NCI-H187 (cell line): ENCODE measurements around the gene SSUH2.

Experiments used
- DNase-seq, 2 experiments: peaks; one replicate each; lab custom pipeline; 2025; lab: John Stamatoyannopoulos, UW

Gene SSUH2

DNA sequence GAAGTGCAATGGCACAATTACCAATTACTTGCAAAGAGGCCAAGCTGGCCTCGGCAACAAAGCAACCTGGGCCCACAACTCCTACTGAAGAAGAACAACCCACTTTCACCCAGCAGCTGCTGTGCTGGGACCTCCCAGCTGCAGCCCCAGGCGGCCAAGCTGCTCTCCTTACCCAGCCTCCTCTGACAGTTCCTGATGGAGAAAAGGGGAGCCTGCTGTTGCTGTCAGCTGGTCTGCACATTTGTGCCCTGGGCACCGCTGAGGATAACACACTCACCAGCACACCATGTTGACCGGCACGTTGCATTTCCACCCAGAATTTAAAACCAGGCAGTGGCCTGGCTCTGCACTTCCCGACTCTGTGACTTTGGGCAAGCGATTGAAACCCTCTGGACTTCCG is 33.6 kb downstream of the SSUH2 start:
- DNase-seq: peak in 1 of 2 experiments; percentile 4

DNA sequence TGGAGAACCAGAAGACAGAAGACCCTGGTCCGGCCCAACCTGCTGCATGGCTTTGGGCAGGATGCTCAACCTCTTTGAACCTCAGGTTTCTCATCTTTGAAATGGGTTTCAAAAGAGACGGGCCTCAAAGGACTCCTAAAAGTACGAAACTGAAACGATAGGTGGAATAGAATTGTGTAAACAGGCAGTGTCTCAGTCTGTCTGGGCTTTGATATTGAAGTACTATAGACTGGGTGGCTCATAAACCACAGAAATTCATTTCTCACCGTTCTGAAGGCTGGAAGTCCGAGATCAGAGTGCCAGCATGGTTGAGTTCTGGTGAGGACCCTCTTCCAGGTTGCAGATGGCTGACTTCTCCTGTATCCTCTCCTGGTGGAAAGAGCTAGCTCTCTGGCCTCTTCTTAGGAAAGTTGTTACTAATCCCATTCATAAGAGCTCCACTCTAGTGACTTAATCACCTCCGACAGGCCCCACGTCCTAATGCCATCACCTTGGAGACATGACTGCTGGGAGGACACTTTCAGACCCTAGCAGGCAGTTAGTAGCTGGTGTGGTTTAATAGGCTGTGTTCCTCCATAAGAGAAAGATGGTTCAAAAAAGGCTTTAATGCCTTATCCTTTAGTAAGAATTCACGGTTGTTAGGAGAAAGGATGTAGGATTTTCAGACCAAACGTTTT is 35.7 kb downstream of the SSUH2 start:
- no peak for DNase-seq

DNA sequence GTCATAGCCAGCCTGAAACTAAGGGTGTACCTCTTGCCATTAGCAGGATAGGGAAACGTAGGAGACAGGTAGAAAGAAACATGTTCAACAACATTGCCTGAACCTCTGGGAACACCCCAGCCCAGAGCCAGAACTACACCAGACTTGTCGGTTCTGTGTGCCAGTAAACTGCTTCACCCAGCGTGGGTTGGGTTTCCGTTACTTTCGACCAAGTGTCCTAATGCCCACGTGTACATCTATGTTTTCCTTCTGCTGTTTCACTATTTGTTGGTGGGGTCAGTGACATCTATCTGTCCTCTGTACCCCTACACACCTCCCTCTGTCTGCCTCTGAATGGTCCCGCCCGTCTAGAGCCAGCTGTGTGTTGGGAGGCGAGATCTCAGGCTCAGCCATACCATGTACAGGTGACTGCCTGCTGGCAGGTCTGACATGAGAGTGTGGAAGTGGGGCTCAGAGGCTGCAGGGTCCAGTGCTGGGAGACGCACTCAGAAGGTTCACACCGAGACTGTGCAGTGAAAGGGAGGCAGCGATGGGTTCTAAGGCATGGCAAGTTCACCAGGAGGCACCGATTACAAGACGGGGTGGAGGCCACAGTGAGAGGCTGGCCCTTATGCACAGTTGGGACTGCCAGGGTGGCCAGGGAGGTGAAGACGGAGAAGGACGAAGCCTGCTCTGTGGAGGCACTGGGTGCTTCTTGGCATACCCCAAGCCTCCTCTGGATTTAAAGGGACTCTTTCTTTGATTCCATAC is 36.4 kb downstream of the SSUH2 start:
- no peak for DNase-seq

DNA sequence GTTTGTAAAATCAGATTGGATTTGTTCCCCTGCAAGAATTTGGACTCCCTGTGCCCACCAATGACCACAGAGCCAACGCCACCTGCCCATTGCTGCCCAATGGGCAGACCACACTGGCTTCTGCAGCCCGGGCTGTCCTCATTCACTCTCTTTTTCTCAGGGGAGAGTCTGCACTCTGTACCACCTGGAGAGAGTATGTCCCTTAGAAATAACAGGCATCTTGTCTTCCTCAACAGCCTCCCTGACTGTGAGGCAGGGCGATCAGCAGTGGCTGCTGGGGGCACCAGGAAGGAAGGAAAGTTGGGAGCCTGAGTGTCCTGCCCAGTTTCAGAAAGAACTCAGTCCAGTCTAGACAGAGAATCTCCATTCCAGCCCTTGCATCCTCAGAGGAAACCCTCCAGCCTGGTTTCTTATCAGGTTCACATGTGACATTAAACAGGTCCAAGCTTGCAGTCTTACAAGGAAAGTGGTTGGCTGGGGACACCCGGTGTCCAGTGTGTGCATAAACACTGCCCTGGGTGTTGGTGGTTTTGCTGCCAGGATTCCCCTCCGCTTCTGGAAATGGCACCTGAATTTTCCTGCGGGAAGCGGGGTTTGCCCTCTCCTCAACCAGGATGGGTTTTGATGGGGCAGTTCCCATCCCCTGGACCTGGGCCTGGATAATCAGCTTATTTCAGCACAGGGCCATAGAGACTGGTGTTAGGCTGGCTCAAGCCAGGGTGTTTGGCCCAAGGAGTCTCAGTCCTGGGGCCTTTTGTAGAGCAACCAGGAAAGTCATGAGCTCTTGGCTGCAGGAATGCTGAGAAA is 37.2 kb downstream of the SSUH2 start:
- DNase-seq: no peak

DNA sequence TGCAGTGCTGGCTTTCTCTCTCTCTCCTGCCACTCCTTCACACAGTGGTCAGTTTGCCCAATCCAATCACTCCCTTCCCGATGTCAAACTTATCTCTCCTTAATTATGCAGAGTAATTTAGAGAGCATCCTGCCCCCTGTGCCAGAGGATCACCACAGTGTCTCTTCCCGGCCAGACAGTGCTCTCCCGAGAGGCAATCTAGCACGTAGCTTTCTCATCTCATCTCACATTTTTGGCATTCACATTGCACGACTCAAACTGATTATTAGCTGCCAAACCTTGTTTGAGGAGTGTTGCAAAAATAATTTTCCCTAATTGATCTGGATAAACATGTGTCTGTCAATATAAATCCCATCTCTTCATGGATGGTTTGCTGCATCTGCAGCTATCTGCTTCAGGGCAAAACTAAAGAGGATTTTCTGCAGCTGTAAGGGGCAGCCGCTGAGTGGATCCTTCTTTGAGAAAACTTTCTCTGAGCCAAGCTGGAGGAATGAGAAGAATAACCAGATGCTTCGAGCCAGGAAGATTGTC is 37.8 kb downstream of the SSUH2 start:
- no peak for DNase-seq

DNA sequence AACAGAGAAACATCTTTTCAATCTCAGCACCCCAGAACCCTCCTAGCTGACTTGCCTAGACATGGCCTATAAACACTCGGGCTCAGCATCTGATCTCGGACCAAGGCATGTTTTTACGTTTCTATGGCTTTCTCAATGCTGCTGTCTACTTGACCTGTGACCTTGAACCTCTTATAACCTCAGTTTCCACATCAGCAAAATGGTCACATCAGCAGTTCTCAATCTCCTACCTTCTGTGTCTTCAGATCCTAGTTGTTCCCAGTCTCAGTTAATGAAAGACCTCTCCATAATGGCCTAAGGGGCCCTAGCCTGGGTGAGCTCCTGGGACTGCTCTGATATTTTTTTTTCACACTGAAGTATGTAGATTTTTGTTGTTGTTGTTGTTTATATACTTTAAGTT is 39.6 kb downstream of the SSUH2 start:
- DNase-seq: no peak

DNA sequence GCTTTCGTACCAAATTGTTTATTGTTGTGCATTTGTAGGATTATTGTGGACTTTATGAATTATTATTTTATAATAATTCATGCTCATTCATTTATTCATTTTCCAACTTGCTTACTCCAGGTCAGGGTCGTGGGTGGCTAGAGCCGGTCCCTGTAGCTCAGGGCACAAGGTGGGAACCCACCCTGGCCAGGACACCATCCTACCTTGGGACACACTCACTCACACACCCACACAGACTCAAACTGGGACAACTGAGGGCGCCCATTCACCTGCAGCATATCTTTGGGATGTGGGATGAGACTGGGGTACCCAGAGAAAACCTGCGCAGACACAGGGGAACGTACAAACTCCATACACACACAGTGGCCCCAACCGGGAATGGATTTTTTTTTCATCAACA is 40.6 kb downstream of the SSUH2 start:
- DNase-seq: no peak

DNA sequence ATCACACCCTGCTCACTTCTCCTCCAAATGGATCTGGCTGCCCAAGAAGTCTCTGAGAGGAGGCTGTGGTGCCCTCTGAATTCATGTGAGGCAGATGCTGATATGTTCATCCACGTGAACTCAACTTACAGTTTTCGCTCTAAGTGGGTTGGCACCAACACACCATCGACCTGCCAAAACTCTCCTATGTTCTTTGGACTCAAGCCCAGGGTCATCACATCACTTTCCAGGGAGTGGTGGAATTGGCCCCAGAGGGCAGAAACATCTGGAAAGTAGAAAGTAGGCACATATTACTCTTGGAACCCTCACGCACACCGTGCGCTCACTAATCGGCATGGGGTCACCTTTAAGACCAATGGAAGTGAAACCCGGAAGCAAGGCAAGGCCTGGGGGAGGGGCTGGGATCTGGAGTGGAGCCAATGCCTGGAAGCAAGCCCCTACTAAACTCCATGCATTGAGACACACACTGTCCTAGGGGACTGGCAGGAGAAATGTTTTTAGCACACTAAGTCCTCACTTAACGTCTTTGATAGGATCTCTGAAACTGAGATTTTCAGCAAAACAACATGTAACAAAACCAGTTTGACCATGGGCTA is 41.4 kb downstream of the SSUH2 start:
- DNase-seq: no peak

DNA sequence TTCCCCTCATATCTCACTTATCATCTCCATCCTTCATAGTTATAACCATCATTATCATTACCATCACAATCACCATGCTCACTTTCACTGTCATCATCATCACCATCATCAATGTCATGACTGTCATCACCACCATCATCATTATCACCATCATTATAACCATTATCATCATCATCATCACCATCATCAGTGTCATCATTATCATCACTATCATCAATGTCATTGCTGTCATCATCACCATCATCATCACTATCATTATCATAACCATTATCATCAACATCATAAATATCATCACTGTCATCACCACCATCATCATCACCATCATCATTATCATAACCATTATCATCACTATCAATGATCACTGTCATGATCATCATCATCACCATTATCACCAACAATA is 44.1 kb downstream of the SSUH2 start:
- no peak for DNase-seq

DNA sequence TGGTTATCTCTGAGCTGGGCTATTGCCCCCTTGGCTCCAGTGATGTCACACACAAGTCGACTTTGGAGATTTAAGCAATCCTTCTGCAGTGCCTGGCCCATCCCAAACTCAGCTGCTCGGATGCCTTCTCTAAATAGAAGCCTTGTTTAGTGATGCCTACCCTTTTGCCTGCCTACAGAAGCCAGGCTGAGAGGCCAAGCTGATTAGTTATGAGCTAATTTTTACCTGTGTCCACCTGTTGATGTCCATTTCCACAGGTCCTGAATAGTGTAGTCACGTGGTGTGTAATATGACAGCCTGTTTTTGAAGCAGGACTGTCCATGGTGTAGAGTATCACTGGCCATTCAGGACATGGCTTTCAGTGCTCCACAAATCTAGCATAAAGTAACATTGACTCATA is 45.5 kb downstream of the SSUH2 start:
- no peak for DNase-seq

DNA sequence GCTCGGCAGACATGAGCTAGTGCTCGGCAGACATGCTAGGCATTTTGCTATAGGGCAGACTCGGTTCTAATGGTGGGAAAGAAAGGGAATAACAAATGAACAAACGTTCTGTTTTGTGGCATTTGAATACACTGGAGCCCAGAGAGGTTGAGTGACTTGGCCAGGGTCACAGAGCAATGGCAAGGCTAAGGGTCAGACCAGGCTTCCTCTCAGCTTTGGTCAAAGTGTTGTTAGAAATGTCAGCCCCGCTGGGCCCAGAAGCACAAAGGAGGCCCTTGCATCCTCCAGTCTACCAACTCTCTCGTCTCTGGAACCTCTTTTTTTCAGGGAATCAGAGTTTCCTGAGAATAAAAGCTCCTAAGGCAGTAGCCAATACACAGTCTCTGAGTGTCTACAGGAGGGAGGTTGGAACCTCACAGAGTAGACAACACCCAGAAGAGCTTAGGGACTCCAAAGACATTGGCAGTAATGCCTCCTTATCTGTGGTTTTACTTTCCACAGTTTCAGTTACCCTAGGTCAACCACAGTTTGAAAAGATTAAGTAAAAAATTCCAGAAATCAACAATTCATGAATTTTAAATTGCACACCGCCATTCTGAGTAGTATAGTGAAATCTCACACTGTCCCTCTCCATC is 47.3 kb downstream of the SSUH2 start:
- no peak for DNase-seq

DNA sequence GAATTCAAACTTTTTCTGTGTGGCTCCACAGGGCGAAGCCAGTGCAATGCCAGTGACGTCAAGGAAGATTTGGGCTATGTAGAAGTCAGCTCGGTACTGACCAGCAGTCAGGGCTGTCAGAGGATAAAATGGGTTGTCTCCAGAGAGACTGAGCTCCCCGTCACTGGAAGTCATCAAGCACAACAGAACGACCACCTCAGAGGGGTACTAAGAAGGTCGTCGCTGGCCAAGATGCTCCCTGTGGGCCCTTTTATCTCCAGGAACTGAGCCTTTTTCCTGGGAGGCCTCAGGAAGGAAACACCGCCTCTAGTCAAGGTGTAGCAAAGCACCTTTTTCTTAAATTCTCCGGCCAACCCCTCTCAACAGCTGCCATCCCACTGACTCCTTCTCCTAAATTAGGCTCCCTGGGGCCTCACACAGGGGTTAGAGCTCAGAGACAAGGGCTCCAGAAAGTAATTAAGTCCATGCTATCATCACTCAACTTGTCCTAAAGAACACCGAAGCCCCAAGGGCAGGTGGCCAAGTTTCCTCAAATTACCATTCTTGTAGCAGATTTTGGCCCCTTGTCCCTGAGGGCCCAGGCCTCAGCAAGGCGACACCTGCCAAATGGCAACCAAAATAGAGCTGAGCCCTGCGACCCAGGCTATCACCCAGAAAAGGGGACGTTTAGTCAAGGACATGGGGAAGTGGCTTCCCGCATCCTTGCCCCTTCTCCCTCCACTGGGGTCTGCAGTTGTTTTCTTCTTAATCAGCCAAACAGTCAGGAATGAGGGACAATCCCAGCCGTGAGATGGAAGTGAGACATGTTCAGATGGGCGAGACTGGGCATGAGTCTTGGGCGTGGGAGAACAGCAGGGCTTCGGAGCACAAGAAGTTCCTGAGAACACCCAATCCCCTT is 48.0 kb downstream of the SSUH2 start:
- no peak for DNase-seq

DNA sequence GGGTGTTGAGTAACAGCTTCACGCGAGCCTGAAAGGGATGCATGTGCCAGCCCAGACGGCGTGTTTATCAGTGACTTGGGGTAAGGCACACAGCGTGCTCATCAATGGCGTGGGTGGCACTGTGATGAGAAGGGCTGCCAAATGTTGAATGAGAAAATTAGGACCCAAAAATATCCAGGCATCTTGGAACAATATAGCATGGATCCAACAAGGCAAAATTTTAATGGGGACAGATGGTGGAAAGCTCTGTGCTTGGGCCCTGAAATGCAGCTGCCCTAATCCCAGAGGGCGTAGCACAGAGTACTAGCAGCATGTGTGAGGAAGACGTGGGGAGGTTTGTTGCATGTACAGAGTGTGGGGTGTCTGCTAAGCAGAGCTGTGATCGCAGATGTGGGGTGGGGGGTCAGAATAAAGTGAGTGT is 48.9 kb downstream of the SSUH2 start:
- DNase-seq: no peak

DNA sequence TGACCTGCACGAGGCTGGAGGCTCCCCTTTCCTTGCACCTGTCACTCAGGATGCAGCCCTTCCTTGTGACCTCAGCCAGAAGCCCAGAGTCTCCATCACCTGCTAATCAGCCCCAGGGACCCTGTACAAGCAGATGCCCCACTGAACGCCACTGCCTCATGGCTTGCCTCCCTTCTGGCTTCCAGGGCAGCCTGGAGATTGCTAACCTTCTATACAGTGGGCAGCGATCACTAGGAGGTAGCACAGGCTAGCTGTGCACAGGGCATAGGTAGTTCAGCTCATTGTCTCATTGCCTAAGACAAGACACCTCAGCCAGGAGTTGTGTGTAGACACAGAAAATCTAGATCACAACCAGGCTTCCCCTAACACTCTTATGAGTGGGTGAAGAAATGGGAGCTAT is 49.3 kb downstream of the SSUH2 start:
- DNase-seq: no peak

DNA sequence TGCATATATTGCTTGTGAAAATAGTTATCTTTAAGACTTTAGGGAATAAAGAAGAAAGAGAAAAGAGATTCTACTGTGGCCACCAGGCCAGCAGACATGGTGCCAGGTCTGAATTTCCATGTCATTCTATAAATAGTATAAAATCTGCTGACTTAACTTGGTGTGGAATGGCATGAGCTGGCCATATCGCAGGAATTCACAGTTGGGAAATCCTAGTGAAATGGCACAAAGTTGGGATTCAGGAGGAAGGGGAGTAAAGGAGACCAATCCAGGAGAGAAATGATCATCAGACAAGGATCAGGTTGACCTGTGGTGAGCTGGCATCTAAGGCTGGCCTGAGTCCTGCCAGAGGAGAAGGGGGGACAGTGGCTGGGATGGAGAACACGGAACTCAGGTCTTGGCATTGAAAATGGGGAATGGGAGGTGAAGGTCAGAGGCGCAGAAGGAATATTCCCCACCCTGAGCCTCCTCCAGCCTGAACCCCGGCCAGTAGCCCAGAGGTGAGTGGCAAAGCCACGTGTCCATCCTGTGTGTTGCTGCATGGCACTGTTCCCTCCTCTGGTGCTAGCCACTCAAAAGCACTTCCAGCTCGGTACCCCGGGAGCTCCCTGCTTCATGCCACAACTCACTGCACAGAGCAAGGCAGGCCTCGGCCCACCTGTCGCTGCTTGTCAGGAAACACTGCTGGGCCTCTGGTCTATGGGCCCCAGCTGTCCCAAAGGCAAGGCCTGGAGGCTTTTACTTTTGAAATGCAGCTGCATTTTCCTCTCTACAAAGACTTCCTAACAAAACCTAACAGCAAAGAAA is 51.4 kb downstream of the SSUH2 start:
- DNase-seq: no peak

DNA sequence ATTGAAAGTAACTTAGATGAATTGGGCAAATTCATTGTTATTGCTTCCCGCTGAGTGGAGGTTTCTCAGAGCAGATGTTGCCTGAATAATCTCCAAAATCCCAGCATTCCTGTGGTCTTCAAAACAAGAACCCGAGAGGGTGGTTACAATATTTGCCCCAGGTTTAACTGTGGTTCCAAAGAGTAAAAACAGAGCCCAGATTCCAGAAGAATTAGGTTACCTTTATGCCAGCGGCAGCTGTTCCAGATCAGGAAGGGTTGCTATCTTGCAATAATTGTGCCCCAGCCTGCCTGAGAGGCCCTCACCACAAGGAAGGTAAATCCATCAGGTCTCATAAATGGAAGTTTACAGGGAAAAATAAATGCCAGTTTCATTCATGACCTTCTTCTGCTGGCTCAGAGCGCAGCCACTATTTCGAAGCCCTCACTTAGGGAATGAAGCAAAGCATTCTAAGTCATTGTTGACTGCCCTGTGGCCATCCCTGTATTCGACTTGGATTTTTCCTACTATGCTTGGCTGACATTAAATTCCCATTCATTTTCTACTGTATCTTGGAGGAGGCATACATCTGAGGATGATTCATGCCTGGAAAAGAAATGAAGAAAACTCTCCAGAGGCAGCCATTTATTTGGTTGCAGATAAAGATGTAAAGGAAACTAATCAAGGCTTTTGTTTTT is 54.6 kb downstream of the SSUH2 start:
- no peak for DNase-seq

DNA sequence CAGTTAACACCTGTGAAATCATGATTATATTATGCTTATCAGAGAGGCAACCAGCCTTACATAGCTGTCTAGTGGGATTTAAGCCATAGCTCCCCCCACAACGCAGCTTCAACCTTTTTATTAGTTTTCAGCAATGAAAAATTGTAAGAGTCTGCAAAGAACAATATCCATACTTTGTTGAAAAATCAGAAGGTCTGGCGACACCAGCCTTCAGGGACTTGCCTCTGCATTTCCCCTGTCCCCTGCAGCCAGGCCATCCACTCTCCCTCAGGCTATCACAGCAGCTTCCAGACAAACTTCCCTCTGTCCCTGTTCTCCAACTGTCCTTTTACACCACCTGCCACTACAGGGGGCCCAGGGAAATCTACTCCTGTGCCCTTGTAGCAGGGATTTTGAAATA is 59.9 kb downstream of the SSUH2 start:
- DNase-seq: no peak

DNA sequence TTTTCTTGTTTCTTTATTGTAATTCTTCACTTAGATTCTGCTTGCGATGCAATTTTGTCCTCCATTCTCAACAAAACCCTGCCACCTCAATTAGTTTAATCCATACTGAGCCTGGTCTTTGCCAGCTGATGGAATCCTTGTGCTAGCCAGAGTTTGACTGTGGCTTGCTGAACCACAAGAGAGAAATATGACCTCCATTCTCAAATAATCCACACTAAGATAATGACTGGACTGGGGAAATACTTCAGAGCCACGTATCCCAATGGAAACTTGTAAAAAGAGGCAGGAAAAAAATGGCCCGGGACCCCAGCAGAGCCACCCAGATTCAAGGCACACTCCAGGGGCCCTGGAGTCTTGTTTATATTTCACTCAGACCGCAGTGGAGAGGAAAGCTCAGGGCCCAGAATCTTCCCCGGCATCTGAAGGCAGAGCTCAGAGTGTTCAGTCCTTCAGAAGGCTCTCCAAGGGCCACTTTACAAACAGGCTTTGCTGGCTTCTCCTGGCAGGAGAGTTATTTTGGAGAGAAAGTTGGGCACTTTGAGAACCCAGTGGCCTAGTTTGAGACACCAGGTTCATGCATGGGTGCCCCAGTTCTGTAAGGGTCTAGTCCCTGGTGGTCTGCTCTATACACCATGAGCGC is 62.7 kb downstream of the SSUH2 start:
- DNase-seq: no peak

DNA sequence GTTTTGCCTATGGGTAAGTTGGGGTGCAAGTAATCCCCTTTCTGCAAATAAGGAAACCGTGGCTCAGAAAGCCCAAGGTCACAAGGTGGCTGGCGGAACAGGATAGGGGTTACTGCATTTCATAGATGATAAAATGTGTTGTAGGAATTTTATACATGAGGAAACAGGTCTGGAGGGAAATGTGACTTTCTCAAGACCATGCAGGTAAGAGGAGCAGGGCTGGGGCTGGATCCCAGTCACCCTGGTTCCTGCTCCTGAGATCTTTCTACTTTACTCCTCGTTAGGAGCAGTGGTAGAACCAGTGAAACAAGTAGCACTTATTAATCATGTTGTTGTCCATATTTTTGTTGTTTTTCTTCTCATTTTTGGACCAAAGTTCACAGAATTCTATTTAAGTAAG is 63.2 kb downstream of the SSUH2 start:
- no peak for DNase-seq
